Endothelial cell of umbilical vein (primary cell): Measurements from ENCODE around the gene ASB11. TPM values are rescaled to one million over a fixed set of nuclear protein-coding genes. Genes with fewer than 3 reads are reported as not detected.

Source experiments
- BruUV-seq: library from RNA; stranded (reverse); fragments of 400-500 nt; replicated peaks from 2 replicates; lab custom pipeline; 2021; lab: Mats Ljungman, UMichigan
- CTCF ChIA-PET: fragments of 300-600, 350-600 bp; sonication (Branson Sonifier 250); formaldehyde crosslinking; loops from one replicate; lab custom pipeline; 2021; ENCODE audit warnings: antibody characterized with exemption, inconsistent platforms; lab: Charles Lee
- POLR2A ChIA-PET: fragments of 300-600, 350-600 bp; sonication (Branson Sonifier 250); formaldehyde crosslinking; loops from one replicate; lab custom pipeline; 2021; ENCODE audit warnings: antibody characterized with exemption, inconsistent platforms; lab: Charles Lee
- DNase-seq: peaks from one replicate; pipeline ENCODE4 v3.0.0-alpha.2; 2011; ENCODE audit warnings: low read depth, low spot score
- FAIRE-seq: peaks from 2 replicates; lab custom pipeline; 2011; peaks lifted over from hg19 to GRCh38; lab: Jason Lieb, UNC
- H2AFZ ChIP-seq: 2 replicates; pipeline ENCODE4 v1.6.0; 2012; ENCODE audit warnings: low read depth, low read length, control low read depth, inconsistent platforms
- H3K27ac ChIP-seq: 2 replicates; pipeline ENCODE4 v1.5.1; 2011; ENCODE audit warnings: low read depth, mild to moderate bottlenecking, control low read depth, low read length, moderate library complexity; ENCODE audit not compliant: insufficient read depth
- H3K27me3 ChIP-seq, 2 experiments: 2 replicates each; pipeline versions ENCODE4 v1.6.0 to v1.6.1; 2011; ENCODE audit warnings: low read length in 2 of 2, mixed read lengths in 1 of 2; ENCODE audit not compliant: control insufficient read depth in 2 of 2, insufficient read depth in 2 of 2
- H3K36me3 ChIP-seq, 2 experiments: 2 replicates in 1 of 2; 3 replicates in 1 of 2; pipeline ENCODE4 v1.5.1; 2011; ENCODE audit warnings: low read length in 2 of 2, mild to moderate bottlenecking in 1 of 2, moderate library complexity in 1 of 2; ENCODE audit not compliant: control insufficient read depth in 2 of 2, insufficient read depth in 2 of 2; ENCODE audit errors: extremely low read depth in 1 of 2
- H3K4me1 ChIP-seq: 3 replicates; pipeline ENCODE4 v1.5.1; 2011; ENCODE audit warnings: mild to moderate bottlenecking, low read length; ENCODE audit not compliant: control insufficient read depth, insufficient read depth; ENCODE audit errors: extremely low read depth
- H3K4me2 ChIP-seq: 2 replicates; pipeline ENCODE4 v1.6.1; 2011; ENCODE audit warnings: low read length, control low read depth, mixed read lengths; ENCODE audit not compliant: insufficient read depth
- H3K4me3 ChIP-seq, 3 experiments: fragments of 200-600 bp in 1 of 3; sonication (generic), shearing (Covaris generic) in 1 of 3; replicated peaks in 1 of 3; 2 replicates each; pipeline ENCODE4 v1.5.1; 2011 to 2016; ENCODE audit warnings: control low read depth in 3 of 3, low read length in 3 of 3, mild to moderate bottlenecking in 2 of 3, inconsistent platforms in 1 of 3, low read depth in 1 of 3, moderate library complexity in 1 of 3; ENCODE audit not compliant: insufficient read depth in 1 of 3
- H3K79me2 ChIP-seq: 2 replicates; pipeline ENCODE4 v1.6.0; 2012; ENCODE audit warnings: low read length, inconsistent platforms; ENCODE audit not compliant: control insufficient read depth, insufficient read depth
- H3K9ac ChIP-seq: replicated peaks from 2 replicates; pipeline ENCODE3; 2011; ENCODE audit warnings: low read length, control low read depth; ENCODE audit not compliant: insufficient read depth; ENCODE audit errors: extremely low read depth
- H3K9me1 ChIP-seq: replicated peaks from 3 replicates; pipeline ENCODE4 v1.6.0; 2011; ENCODE audit warnings: mild to moderate bottlenecking, low read length; ENCODE audit not compliant: control insufficient read depth, insufficient read depth; ENCODE audit errors: extremely low read depth
- H3K9me3 ChIP-seq: replicated peaks from 2 replicates; pipeline ENCODE4 v1.5.1; 2012; ENCODE audit warnings: low read length, inconsistent platforms; ENCODE audit not compliant: control insufficient read depth, insufficient read depth
- H4K20me1 ChIP-seq: replicated peaks from 2 replicates; pipeline ENCODE3; 2011; ENCODE audit warnings: mild to moderate bottlenecking, low read length; ENCODE audit not compliant: control insufficient read depth, insufficient read depth; ENCODE audit errors: extremely low read depth
- CTCF ChIP-seq, 2 donors: IDR thresholded peaks; 1 replicate in 1 of 2; 2 replicates in 1 of 2; pipeline ENCODE4 v1.5.1; 2011; ENCODE audit warnings: low read length in 2 of 2, mild to moderate bottlenecking in 2 of 2, moderate library complexity in 2 of 2, control low read depth in 1 of 2, inconsistent platforms in 1 of 2, low read depth in 1 of 2; ENCODE audit not compliant: insufficient read depth in 1 of 2; ENCODE audit errors: extremely low read depth in 1 of 2
- EZH2 ChIP-seq: IDR thresholded peaks from 2 replicates; pipeline ENCODE4 v1.6.1; 2012; ENCODE audit warnings: borderline replicate concordance, low read depth, mild to moderate bottlenecking, moderate library complexity, low read length, inconsistent platforms; ENCODE audit not compliant: severe bottlenecking
- FOS ChIP-seq: IDR thresholded peaks from 2 replicates; pipeline ENCODE4 v1.6.1; 2011; ENCODE audit warnings: mild to moderate bottlenecking, low read length, moderate library complexity, borderline replicate concordance; ENCODE audit not compliant: insufficient read depth
- GATA2 ChIP-seq: IDR thresholded peaks from 2 replicates; pipeline ENCODE4 v1.7.0; 2011; ENCODE audit warnings: low read depth, mild to moderate bottlenecking, moderate library complexity, mixed read lengths, low read length; ENCODE audit not compliant: insufficient read length, insufficient read depth
- JUN ChIP-seq: IDR thresholded peaks from 2 replicates; pipeline ENCODE4 v1.6.1; 2011; ENCODE audit warnings: borderline replicate concordance, low read depth; ENCODE audit not compliant: insufficient read length, insufficient read depth
- MYC ChIP-seq: IDR thresholded peaks from one replicate; pipeline ENCODE4 v1.6.1; 2011; ENCODE audit warnings: mild to moderate bottlenecking, low read depth, low read length
- POLR2A ChIP-seq: IDR thresholded peaks from 2 replicates; pipeline ENCODE4 v1.6.1; 2012; ENCODE audit warnings: low read depth, mild to moderate bottlenecking, control low read depth, low read length
- POLR2AphosphoS5 ChIP-seq: IDR thresholded peaks from 2 replicates; pipeline ENCODE4 v1.6.1; 2012; ENCODE audit warnings: low read depth, mild to moderate bottlenecking, control low read depth, low read length, moderate library complexity; ENCODE audit not compliant: insufficient read depth
- dilution Hi-C: fragments of 300-500 bp; cut with MboI; formaldehyde crosslinking; loops from one replicate; pipeline ENCODE4 v1.15.0; 2019; ENCODE audit warnings: low sequenced_read_pairs; ENCODE audit not compliant: extremely low pct_ligation_motif_present
- intact Hi-C: fragments of 100-400 bp; cut with micrococcal nuclease; formaldehyde crosslinking; loops from one replicate; pipeline ENCODE4 v1.10.0; 2022
- polyA plus RNA-seq, 4 experiments: library from polyadenylated mRNA; depleted of rRNA in 3 of 4; stranded (reverse) in 3 of 4; unstranded in 1 of 4; fragments of >200 nt; gene quantifications; 2 replicates each; pipeline versions ENCODE4 v1.2.1 to v1.2.3, GENCODE V29; 2011 to 2012; ENCODE audit warnings: missing spikeins in 1 of 4
- total RNA-seq: library from RNA; stranded (reverse); gene quantifications from 2 replicates; pipeline ENCODE4 v1.2.3, GENCODE V29; 2021
- TF ChIP-seq, protein P1 (sequence below): IDR thresholded peaks from 2 replicates; pipeline ENCODE4 v1.6.1; 2011; ENCODE audit not compliant: insufficient read depth, insufficient read length

ASB11 gene
- total and polyA plus RNA-seq, 2 donors (not counting 3 experiments of a cell fraction or from before 2014, with no cell fraction given) = 0.06 to 0.15 TPM

DNA sequence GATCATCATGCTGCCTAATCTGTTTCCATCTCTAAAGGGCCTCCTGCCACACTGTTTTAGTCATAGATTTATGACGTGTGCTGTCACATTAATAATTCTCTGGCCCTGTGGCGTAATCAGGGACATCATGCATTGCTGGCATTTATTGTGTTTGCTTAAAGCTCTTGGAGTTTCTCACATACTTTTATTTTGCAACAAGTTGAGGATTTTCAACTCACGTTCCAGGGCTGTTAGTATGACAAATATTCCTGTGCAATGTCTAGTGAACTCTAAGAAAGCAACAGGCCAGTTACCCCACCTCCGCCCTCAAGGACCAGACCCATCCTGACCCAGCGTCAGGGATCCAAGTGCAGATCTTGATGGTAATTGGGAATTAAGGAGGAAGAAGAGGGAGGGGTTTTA lies 27.6 kb upstream of the ASB11 start:
- dilution Hi-C loops = no loop called here
- no peaks in the 10 kb centered on the region for H3K36me3 ChIP-seq
- H2AFZ ChIP-seq = no peak overlapping the region
- no peak overlapping the region for H3K27ac ChIP-seq
- intact Hi-C loops = no loop called here
- H3K27me3 ChIP-seq = peaks cover 5 to 8% of the 10 kb centered on the region in 2 experiments
- H3K4me1 ChIP-seq = no peaks in the 10 kb centered on the region
- ChIA-PET CTCF (no interaction called here), POLR2A (no interaction called here)
- no peak overlapping the region for H3K4me2 ChIP-seq
- BruUV-seq = no TSS peak
- TF ChIP-seq EZH2 (no peak), GATA2 (no peak), FOS (no peak), MYC (no peak), JUN (no peak), POLR2A (no peak), POLR2AphosphoS5 (no peak), CTCF (IDR thresholded peaks at IDR 0.05; ENCODE audit: extremely low read depth in 1 of 2, insufficient read depth in 1 of 2, low read depth in 1 of 2, low read length in 2 of 2) (no peak)
- TF ChIP-seq, protein P1, sequence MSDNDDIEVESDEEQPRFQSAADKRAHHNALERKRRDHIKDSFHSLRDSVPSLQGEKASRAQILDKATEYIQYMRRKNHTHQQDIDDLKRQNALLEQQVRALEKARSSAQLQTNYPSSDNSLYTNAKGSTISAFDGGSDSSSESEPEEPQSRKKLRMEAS = no peak
- H4K20me1 ChIP-seq = no peaks in the 10 kb centered on the region
- H3K9ac ChIP-seq = no peak overlapping the region
- no peak overlapping the region for H3K4me3 ChIP-seq
- H3K79me2 ChIP-seq = no peaks in the 10 kb centered on the region
- no peak for FAIRE-seq
- no peak for DNase-seq
- no peaks in the 10 kb centered on the region for H3K9me1 ChIP-seq
- H3K9me3 ChIP-seq = no peaks in the 10 kb centered on the region
